NT2/D1 (cell line): Measurements from ENCODE around the gene LPAR5.

Experiments used
- DNase-seq: peaks from one replicate; pipeline ENCODE4 v3.0.0-alpha.2; 2011; ENCODE audit warnings: low read depth, low spot score
- H3K27me3 ChIP-seq: 2 replicates; pipeline ENCODE4 v1.6.0; 2011; ENCODE audit warnings: mild to moderate bottlenecking; ENCODE audit not compliant: insufficient read length, insufficient read depth
- H3K36me3 ChIP-seq: 2 replicates; pipeline ENCODE4 v1.6.1; 2011; ENCODE audit warnings: mild to moderate bottlenecking, low read length, mixed read lengths; ENCODE audit not compliant: insufficient read depth, insufficient read length
- H3K4me1 ChIP-seq: 2 replicates; pipeline ENCODE4 v1.5.1; 2011; ENCODE audit not compliant: insufficient read depth, insufficient read length
- H3K4me3 ChIP-seq: 2 replicates; pipeline ENCODE4 v1.5.1; 2011; ENCODE audit warnings: low read depth; ENCODE audit not compliant: insufficient read length
- H3K9ac ChIP-seq: 2 replicates; pipeline ENCODE4 v1.6.0; 2011; ENCODE audit warnings: low read depth; ENCODE audit not compliant: insufficient read length
- H3K9me3 ChIP-seq: 2 replicates; pipeline ENCODE4 v1.5.1; 2011; ENCODE audit warnings: mild to moderate bottlenecking, low read length; ENCODE audit not compliant: insufficient read depth
- SUZ12 ChIP-seq: IDR thresholded peaks from 2 replicates; pipeline ENCODE4 v1.6.1; 2011; ENCODE audit not compliant: insufficient read length, insufficient read depth; ENCODE audit errors: extremely low read depth
- YY1 ChIP-seq: IDR thresholded peaks from 2 replicates; pipeline ENCODE4 v1.6.1; 2011; ENCODE audit not compliant: insufficient read length, insufficient read depth
- ZNF274 ChIP-seq: IDR thresholded peaks from 2 replicates; pipeline ENCODE4 v1.6.1; 2011; ENCODE audit warnings: mild to moderate bottlenecking, low read depth, low read length

LPAR5 gene

GRCh38 chr12:6584293-6584692, 51.5 kb downstream of the LPAR5 start:
- Histone ChIP-seq H3K4me1 (no peaks in the 10 kb centered on the region), H3K4me3 (no peak overlapping the region), H3K27me3 (no peaks in the 10 kb centered on the region), H3K36me3 (peaks cover 87% of the 10 kb centered on the region), H3K9ac (no peak overlapping the region), H3K9me3 (no peaks in the 10 kb centered on the region)
- DNase-seq: no peak
- TF ChIP-seq ZNF274 (no peak), YY1 (no peak), SUZ12 (no peak)

- DNase-seq: no peak
- Histone ChIP-seq H3K4me1 (no peaks in the 10 kb centered on the region), H3K4me3 (no peak overlapping the region), H3K9ac (no peak overlapping the region), H3K9me3 (no peaks in the 10 kb centered on the region), H3K27me3 (no peaks in the 10 kb centered on the region), H3K36me3 (peaks cover 85% of the 10 kb centered on the region)
- TF ChIP-seq SUZ12 (no peak), ZNF274 (no peak), YY1 (no peak)
Observed at GRCh38 chr12:6582959-6583358, 52.8 kb downstream of the LPAR5 start.

DNA sequence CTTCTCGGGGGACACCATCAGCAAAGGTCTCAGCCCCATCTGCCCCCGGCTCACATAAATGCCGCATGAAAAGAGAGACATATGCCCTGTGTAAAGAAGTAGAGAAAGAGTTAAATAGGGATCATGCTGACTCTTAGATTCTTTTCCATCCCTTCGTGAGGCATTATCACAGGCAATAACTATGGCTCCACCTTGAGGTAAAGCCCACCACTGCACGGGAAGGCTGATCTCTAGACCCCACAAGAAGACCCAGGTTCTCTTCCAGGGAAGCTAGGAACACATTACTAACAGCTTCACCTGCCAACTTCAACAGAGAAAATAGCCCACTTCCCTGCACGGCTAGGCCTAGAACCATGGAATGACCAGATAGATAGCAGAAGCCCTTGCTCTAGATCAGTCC, 53.6 kb downstream of the LPAR5 start:
- TF ChIP-seq SUZ12: no peak
- no peak for TF ChIP-seq ZNF274
- TF ChIP-seq YY1: no peak
- no peak overlapping the region for H3K9ac ChIP-seq
- H3K4me1 ChIP-seq: no peaks in the 10 kb centered on the region
- H3K9me3 ChIP-seq: no peaks in the 10 kb centered on the region
- peaks cover 85% of the 10 kb centered on the region for H3K36me3 ChIP-seq
- DNase-seq: peak; percentile 50
- no peak overlapping the region for H3K4me3 ChIP-seq
- H3K27me3 ChIP-seq: no peaks in the 10 kb centered on the region

GRCh38 chr12:6575648-6576047, 60.1 kb downstream of the LPAR5 start:
- TF ChIP-seq YY1: no peak
- no peak for DNase-seq
- no peaks in the 10 kb centered on the region for H3K27me3 ChIP-seq
- peaks cover 5% of the 10 kb centered on the region for H3K4me1 ChIP-seq
- peaks cover 88% of the 10 kb centered on the region for H3K36me3 ChIP-seq
- no peaks in the 10 kb centered on the region for H3K9me3 ChIP-seq
- H3K4me3 ChIP-seq: no peak overlapping the region
- H3K9ac ChIP-seq: no peak overlapping the region

DNA sequence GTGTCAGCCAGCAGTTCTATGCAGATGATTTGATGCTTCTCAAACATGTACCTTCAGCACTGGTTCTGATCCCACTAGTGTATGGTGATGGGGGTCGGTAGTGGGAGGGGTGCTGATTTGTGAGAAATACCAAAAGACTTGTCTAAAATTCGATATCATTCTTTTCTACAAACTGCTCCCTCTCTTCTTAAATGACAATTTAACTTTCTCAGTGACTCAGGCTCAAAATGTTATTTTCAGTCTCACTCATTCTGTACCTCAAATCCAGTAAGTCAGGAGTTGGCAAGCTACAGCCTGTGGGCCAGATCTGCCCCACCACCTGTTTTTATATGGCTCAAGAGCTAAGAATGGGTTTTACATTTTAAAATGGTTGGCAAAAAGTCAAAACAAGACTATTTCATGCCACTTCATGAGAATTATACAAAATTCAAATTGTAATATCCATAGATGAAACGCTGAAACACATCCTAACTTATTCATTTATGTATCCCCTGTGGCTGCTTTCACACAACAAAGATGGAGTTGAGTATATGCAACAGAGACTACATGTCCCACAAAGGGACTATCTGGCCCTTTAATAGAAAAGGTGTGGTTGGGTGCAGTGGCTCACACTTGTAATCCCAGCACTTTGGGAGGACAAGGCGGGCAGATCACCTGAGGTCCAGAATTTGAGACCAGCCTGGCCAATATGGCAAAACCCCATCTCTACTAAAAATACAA, 61.0 kb downstream of the LPAR5 start:
- TF ChIP-seq YY1 (no peak), SUZ12 (no peak), ZNF274 (no peak)
- peaks cover 8% of the 10 kb centered on the region for H3K4me1 ChIP-seq
- no peak overlapping the region for H3K9ac ChIP-seq
- no peaks in the 10 kb centered on the region for H3K9me3 ChIP-seq
- no peak for DNase-seq
- H3K4me3 ChIP-seq: no peak overlapping the region
- no peaks in the 10 kb centered on the region for H3K27me3 ChIP-seq
- H3K36me3 ChIP-seq: peaks cover 91% of the 10 kb centered on the region

DNA sequence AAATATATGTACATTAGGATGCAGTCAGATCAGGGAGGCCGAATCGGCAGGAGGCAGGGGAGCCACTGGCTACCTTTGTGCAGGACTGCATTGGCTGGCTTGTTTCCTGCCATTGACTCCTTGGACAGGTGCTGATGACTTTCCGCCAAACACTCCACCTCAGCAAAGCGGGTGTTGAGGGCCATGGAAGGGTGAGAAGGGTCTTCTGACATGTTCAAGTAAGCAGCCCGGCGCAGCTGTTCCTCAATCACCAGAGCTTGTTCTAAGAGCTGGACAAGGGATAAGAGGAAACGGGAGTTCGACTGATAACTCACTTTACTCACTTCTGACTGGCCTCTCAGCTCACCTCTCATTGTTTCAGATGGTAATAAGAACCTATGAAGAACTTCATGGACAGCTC, 62.8 kb downstream of the LPAR5 start:
- Histone ChIP-seq H3K4me3 (no peak overlapping the region), H3K9ac (no peak overlapping the region), H3K36me3 (peaks cover 89% of the 10 kb centered on the region), H3K27me3 (no peaks in the 10 kb centered on the region), H3K9me3 (no peaks in the 10 kb centered on the region), H3K4me1 (peaks cover 11% of the 10 kb centered on the region)
- DNase-seq: no peak
- TF ChIP-seq ZNF274 (no peak), SUZ12 (no peak), YY1 (no peak)

GRCh38 chr12:6570264-6570887, 65.4 kb downstream of the LPAR5 start:
- no peaks in the 10 kb centered on the region for H3K27me3 ChIP-seq
- no peaks in the 10 kb centered on the region for H3K9me3 ChIP-seq
- no peak overlapping the region for H3K9ac ChIP-seq
- H3K4me3 ChIP-seq: no peak overlapping the region
- peaks cover 83% of the 10 kb centered on the region for H3K36me3 ChIP-seq
- peak; percentile 88 for DNase-seq
- TF ChIP-seq SUZ12: no peak
- no peak for TF ChIP-seq YY1
- TF ChIP-seq ZNF274: no peak
- peaks cover 11% of the 10 kb centered on the region for H3K4me1 ChIP-seq
